ENCODE data around the gene GPR89A.
"Not testable (repeated sequence)": the region's sequence is repeated elsewhere in the genome, so short reads cannot be mapped to it uniquely, and the experiment has no call there.

GPR89A gene

GRCh38 chr1:145717833-145718232 is 110.0 kb downstream of the GPR89A start:
- DNase-seq (ENCODE audit: low spot score), result no peak

DNA sequence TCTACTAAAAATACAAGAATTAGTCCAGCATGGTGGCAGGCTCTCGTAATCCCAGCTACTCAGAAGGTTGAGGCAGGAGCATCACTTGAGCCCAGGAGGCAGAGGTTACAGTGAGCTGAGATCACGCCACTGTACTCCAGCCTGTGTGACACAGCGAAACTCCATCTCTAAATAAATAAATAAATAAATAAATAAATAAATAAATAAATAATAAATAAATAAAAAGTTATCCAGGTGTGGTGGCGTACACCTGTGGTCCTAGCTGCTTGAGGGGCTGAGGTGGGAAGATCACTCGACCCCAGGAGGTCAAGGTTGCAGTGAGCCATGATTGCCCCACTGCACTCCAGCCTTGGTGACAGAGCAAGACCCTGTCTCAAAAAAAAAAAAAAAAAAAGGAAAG is 110.7 kb downstream of the GPR89A start:
- not testable (repeated sequence) for DNase-seq (ENCODE audit: low spot score)

DNA sequence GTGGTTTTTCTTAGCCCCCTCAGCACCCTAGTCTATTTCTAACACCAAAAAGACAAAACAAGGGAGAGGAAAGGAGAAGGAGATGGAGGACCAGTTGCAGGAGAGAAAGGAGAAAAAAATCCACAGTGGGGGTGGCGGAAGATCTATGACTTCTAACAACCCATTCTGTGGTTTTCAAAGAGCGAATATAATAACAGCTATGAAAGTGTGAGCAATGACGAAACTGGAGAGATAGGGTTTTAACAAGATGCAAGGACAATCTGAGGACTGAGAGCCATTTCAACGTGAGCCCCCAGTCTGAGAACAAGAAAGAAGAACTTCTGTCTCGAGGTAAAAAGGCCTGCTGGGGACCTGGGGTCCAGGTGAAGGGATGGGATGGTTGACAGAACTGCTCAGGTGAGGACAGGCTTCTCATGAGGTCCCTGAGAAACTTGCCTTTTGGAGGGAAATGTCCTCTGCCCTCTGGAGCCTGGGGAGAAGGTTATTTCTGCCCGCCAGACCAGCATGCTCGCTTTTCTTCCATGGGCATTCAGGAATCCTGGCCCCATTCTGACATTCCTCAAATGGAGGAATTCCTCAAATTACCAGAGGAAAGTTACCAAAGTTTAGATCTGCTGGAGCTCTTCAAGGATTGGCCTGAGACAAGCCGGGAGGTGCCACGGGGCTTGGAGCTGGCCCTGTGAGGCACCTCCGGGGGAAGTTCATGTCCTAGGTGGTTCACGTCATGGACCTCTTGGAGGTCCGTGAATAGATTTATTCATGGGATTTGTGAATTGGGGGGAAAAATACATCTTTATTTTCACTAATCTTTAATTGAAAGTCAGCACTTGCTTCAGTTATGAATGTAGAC is 111.7 kb downstream of the GPR89A start, which contains the start of gene CD160:
CD160 (plus strand) TSS at position 270 of the 850 bp plus-strand sequence. CDS start 8,829 bp downstream, outside the sequence.
- DNase-seq (ENCODE audit: low spot score), result no peak
